Measurements from ENCODE around the gene CCDC68.
A peak's percentile ranks its signal among the peaks of the same experiment; 100 is the strongest.

CCDC68 gene

DNA sequence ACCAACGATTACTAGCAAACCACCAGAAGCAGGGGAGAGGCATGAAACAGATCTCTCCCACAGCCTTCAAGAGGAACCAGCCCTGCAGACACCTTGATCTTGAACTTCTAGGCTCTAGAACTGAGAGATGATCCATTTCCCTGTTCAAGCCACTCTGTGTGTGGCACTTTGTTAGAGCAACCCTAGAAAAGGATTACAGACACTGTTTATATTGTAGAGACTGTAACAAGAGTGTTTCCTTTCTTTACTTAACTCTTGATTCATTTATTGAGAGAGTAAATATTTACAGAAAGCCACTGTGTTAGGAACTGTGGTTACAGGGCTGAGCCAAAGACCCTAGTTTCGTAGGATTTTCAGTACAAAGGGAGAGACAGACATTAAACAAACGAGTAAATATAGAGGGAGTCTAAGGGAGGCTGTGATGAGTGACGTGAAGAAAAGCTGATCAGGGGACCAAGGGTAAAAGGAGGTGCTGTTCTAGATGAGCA, 10.9 kb downstream of the CCDC68 start:
- Histone ChIP-seq H3K36me3 (replicated peaks) (no peaks in the 10 kb centered on the region), H3K4me3 (ENCODE audit: low read depth, low read length) (no peak overlapping the region), H3K27me3 (replicated peaks) (no peaks in the 10 kb centered on the region), H3K27ac (no peak overlapping the region)
- in situ Hi-C loops (cut with HindIII; ENCODE audit: low pct_ligation_motif_present, low sequenced_read_pairs): no loop called here
- TF ChIP-seq, protein P1, sequence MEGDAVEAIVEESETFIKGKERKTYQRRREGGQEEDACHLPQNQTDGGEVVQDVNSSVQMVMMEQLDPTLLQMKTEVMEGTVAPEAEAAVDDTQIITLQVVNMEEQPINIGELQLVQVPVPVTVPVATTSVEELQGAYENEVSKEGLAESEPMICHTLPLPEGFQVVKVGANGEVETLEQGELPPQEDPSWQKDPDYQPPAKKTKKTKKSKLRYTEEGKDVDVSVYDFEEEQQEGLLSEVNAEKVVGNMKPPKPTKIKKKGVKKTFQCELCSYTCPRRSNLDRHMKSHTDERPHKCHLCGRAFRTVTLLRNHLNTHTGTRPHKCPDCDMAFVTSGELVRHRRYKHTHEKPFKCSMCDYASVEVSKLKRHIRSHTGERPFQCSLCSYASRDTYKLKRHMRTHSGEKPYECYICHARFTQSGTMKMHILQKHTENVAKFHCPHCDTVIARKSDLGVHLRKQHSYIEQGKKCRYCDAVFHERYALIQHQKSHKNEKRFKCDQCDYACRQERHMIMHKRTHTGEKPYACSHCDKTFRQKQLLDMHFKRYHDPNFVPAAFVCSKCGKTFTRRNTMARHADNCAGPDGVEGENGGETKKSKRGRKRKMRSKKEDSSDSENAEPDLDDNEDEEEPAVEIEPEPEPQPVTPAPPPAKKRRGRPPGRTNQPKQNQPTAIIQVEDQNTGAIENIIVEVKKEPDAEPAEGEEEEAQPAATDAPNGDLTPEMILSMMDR (IDR thresholded peaks at IDR 0.05; ENCODE audit: low read depth, low read length, missing control alignments): no peak
- DNase-seq: no peak

DNA sequence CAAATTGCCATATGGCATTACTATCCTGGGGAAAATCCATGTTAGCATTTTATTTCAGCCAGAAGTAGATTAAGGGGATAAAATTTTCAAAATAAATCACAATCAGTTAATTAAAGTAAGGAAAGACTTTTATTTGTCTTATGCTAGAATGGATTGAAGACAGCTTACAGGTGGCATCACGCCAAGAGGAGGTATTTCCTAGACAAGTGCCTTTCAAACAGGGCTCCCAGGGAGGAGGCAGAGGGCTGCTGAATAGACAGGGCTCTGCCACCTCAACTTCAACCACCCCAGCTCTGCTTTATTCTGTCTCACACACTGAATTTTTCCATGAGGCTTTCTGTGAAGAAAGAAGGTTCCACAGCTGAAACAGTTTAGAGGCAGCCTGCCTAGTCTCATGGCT, 12.2 kb downstream of the CCDC68 start:
- Histone ChIP-seq H3K27ac (no peak overlapping the region), H3K27me3 (replicated peaks) (no peaks in the 10 kb centered on the region), H3K36me3 (replicated peaks) (no peaks in the 10 kb centered on the region), H3K4me3 (ENCODE audit: low read depth, low read length) (no peak overlapping the region)
- in situ Hi-C loops (cut with HindIII; ENCODE audit: low pct_ligation_motif_present, low sequenced_read_pairs): no loop called here
- TF ChIP-seq, protein P1 (IDR thresholded peaks at IDR 0.05; ENCODE audit: low read depth, low read length, missing control alignments): no peak
- DNase-seq: no peak

DNA sequence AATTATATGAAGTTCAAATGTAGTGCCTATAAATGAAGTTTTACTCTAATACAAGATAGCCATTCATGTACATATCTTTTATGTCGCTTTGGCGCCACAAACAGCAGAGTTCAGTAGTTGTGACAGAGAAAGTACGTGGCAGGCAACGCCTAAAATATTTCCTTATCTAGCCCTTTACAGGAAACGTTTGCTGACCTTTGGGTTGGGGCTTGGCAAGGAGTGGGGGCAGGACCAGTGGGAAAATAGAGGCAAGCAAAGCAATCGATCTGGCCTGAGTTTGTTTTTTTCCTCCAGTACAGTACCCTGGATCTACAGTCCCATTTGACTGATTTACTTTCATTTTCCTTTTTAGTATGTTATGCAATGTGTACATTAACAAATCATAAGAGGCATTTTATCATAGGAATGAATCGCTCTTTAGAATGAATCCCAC, 13.1 kb downstream of the CCDC68 start:
- Histone ChIP-seq H3K27ac (peak overlapping the region; percentile 51), H3K36me3 (replicated peaks) (no peaks in the 10 kb centered on the region), H3K27me3 (replicated peaks) (no peaks in the 10 kb centered on the region), H3K4me3 (ENCODE audit: low read depth, low read length) (peak overlapping the region; percentile 58)
- TF ChIP-seq, protein P1 (IDR thresholded peaks at IDR 0.05; ENCODE audit: low read depth, low read length, missing control alignments): no peak
- in situ Hi-C loops (cut with HindIII; ENCODE audit: low pct_ligation_motif_present, low sequenced_read_pairs): no loop called here
- peak; percentile 41 for DNase-seq

- Histone ChIP-seq H3K27ac (peak overlapping the region; percentile 51), H3K27me3 (replicated peaks) (no peaks in the 10 kb centered on the region), H3K36me3 (replicated peaks) (no peaks in the 10 kb centered on the region), H3K4me3 (ENCODE audit: low read depth, low read length) (peak overlapping the region; percentile 58)
- in situ Hi-C loops (cut with HindIII; ENCODE audit: low pct_ligation_motif_present, low sequenced_read_pairs): no loop called here
- no peak for DNase-seq
- TF ChIP-seq, protein P1 (IDR thresholded peaks at IDR 0.05; ENCODE audit: low read depth, low read length, missing control alignments): no peak
These were observed 13.6 kb downstream of the CCDC68 start for GRCh38 chr18:54945576-54946125.

GRCh38 chr18:54942569-54942968, 16.7 kb downstream of the CCDC68 start:
- no peak overlapping the region for H3K27ac ChIP-seq
- no peaks in the 10 kb centered on the region for H3K27me3 ChIP-seq (replicated peaks)

More at GRCh38 chr18:54942569-54942968, 16.7 kb downstream of the CCDC68 start:
- no peak overlapping the region for H3K4me3 ChIP-seq (ENCODE audit: low read depth, low read length)
- in situ Hi-C loops (cut with HindIII; ENCODE audit: low pct_ligation_motif_present, low sequenced_read_pairs): no loop called here
- TF ChIP-seq, protein P1 (IDR thresholded peaks at IDR 0.05; ENCODE audit: low read depth, low read length, missing control alignments): no peak
- DNase-seq: no peak
- H3K36me3 ChIP-seq (replicated peaks): no peaks in the 10 kb centered on the region
